Measurements from ENCODE around the gene UNC5C. TPM values are rescaled to one million over a fixed set of nuclear protein-coding genes. Genes with fewer than 3 reads are reported as not detected.

UNC5C gene
- total and polyA plus RNA-seq, 10 of the 15 experiments (the other 5 are each of a cell fraction or from before 2014, with no cell fraction given), result 0.02 to 2.0 (median 0.15) TPM; not detected in 1

GRCh38 chr4:95544113-95545103, 4.4 kb downstream of the UNC5C start (continued):
- TF ChIP-seq BHLHE40 (IDR thresholded peaks at IDR 0.05; ENCODE audit: borderline replicate concordance in 1 of 2, low read depth in 2 of 2, low read length in 1 of 2) (no peak), SMC3 (IDR thresholded peaks at IDR 0.05; ENCODE audit: borderline replicate concordance, low read length) (peak; percentile 40; the same call in 1 of the 2 replicates), RAD21 (IDR thresholded peaks at IDR 0.05; ENCODE audit: insufficient read depth, low read depth, low read length) (no peak), HSF1 (IDR thresholded peaks at IDR 0.05; ENCODE audit: low read depth, low read length) (no peak), IKZF1 (conservative IDR thresholded peaks at IDR 0.05) (no peak), IKZF2 (IDR thresholded peaks at IDR 0.05) (peak in 1 of 2 experiments; percentile 35; a peak in 1 of 4 replicates), CEBPZ (IDR thresholded peaks at IDR 0.05; ENCODE audit: low read depth, low read length) (no peak), MTA2 (IDR thresholded peaks at IDR 0.05; ENCODE audit: low read depth) (peak; percentile 48), TCF7 (IDR thresholded peaks at IDR 0.05; ENCODE audit: borderline replicate concordance) (no peak), CBX5 (IDR thresholded peaks at IDR 0.05; ENCODE audit: low read depth) (no peak)

Data from GM12878 (cell line).